VCaP (cell line): Measurements from ENCODE around the gene SCAMP4.

Source experiments
- H3K27ac ChIP-seq: fragments of 450-650 bp; 2 replicates; pipeline ENCODE4 v1.5.1; 2017
- TF ChIP-seq, protein P1 (sequence below): fragments of 450-650 bp; conservative IDR thresholded peaks from 2 replicates; pipeline ENCODE4 v1.5.1; 2017; ENCODE audit warnings: mild to moderate bottlenecking, moderate library complexity

SCAMP4 gene

DNA sequence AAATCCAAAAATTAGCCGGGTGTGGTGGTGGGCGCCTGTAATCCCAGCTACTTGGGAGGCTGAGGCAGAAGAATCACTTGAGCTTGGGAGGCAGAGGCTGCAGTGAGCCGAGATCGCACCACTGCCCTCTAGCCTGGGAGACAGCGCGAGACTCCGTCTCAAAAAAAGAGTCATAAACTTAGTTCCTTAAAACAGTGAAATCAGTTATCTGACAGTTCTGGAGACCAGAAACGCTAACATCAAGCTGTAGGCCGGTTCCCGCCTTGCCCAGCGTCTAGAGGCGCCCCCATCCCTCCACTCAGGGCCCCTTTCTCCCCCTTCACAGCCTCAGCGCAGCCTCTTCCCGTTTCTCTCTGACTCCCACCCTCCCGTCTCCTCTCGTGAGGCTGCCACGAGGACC lies 11.9 kb downstream of the SCAMP4 start:
- no peak overlapping the region for H3K27ac ChIP-seq
- TF ChIP-seq, protein P1, sequence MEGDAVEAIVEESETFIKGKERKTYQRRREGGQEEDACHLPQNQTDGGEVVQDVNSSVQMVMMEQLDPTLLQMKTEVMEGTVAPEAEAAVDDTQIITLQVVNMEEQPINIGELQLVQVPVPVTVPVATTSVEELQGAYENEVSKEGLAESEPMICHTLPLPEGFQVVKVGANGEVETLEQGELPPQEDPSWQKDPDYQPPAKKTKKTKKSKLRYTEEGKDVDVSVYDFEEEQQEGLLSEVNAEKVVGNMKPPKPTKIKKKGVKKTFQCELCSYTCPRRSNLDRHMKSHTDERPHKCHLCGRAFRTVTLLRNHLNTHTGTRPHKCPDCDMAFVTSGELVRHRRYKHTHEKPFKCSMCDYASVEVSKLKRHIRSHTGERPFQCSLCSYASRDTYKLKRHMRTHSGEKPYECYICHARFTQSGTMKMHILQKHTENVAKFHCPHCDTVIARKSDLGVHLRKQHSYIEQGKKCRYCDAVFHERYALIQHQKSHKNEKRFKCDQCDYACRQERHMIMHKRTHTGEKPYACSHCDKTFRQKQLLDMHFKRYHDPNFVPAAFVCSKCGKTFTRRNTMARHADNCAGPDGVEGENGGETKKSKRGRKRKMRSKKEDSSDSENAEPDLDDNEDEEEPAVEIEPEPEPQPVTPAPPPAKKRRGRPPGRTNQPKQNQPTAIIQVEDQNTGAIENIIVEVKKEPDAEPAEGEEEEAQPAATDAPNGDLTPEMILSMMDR, result no peak

- H3K27ac ChIP-seq, result no peak overlapping the region
- TF ChIP-seq, protein P1, result no peak
Observed at GRCh38 chr19:1917926-1918325, 12.7 kb downstream of the SCAMP4 start.

DNA sequence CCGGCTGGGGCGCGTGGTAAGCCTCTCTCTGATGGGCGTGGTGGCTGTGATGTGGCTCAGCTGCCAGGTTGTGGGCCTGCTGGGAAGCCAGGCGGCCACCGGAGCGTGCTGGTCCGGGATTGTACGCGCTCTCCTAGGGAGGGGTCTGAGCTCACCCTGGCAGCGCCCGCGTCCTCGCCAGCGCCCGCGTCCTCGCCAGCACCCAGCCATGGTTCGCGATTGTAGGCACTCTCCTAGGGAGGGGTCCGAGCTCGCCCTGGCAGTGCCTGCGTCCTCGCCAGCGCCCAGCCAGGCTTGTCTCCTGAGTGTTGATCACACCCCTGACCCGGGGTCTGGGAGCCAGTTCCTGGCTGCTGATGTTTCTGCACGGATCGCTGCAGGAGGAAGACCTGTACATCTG lies 13.8 kb downstream of the SCAMP4 start:
- TF ChIP-seq, protein P1, result no peak
- H3K27ac ChIP-seq, result no peak overlapping the region

DNA sequence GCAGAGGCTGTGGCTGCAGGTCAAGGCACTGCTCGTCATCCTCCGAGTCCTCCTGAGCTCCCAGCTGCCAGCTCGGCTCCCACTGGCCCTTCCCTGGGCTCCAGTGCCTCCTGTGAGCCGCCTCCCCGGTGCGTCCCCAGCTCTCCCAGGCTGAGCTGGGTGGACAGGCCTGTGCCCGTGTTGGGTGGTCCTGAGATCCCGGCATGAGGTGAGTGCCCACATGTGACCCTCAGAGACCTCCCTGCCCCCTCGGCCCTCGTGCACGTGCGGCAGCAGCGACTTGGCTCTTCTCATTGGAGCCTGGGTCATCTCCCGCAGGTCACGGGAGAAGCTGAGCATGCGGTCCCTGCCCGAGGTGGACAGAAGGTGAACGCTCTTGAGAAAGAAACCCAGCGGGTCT lies 15.4 kb downstream of the SCAMP4 start:
- no peak overlapping the region for H3K27ac ChIP-seq
- TF ChIP-seq, protein P1, result no peak

GRCh38 chr19:1921326-1921725 lies 16.1 kb downstream of the SCAMP4 start:
- TF ChIP-seq, protein P1, result no peak
- H3K27ac ChIP-seq, result no peak overlapping the region

DNA sequence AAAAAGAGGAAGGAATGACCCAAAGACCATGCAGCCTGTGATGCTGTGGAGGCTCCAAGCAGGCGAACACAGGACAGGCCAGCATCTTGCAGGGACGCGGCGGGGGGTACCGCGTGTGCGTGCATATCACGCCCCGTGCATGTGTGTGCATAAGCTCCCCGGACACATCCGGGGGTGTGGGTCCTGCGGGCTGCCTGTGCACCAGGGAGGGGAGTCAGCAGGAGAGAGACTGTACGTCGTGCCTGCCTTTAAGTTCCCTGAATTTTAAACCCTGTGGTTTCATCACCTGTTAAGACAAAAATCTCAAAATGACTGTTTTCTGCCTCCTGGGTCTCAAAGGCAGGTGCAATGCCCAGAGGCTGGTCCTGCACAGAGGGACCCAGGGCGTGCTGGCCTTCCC lies 16.6 kb downstream of the SCAMP4 start:
- TF ChIP-seq, protein P1, result no peak
- H3K27ac ChIP-seq, result no peak overlapping the region

DNA sequence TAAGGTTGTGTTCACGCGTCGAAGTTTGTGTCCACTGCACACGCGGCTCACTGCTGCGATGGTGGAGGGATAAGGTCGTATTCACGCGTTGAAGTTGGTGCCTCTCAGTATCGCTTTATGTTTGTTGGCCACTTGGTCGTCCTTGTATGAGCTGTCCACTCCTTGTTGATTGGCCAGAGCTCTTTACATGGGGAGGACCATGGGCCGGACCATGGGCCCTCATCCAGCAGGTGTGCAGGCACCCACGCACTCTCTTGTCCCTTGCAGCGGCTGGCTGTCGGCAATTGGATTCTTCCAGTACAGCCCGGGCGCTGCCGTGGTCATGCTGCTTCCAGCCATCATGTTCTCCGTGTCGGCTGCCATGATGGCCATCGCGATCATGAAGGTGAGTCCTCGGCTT lies 17.6 kb downstream of the SCAMP4 start:
- no peak overlapping the region for H3K27ac ChIP-seq
- TF ChIP-seq, protein P1, result no peak

DNA sequence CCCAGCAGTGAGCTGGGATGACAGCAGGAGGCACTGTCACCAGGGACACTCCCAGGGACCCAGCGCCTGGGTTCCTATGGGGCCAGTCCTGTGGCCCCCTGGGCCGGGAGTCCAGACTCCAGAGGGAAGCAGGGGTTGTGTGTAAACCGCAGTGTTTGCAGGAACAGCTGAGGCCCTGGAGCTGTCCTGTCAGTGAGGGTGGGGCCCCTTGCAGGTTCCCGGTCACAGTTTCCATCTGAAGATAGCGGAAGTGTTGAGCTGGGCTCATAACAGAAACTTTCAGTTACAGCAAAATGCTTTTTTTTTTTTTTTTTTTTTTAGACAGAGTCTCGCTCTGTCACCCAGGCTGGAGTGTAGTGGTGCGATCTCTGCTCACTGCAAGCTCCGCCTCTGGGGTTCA lies 18.1 kb downstream of the SCAMP4 start:
- H3K27ac ChIP-seq, result no peak overlapping the region
- TF ChIP-seq, protein P1, result no peak
